Amniotic epithelial cell (primary cell): ENCODE data around the gene CES1.
"Not testable (repeated sequence)": the region's sequence is repeated elsewhere in the genome, so short reads cannot be mapped to it uniquely, and the experiment has no call there.

Source experiments
- DNase-seq: peaks from one replicate; pipeline ENCODE4 v3.0.0-alpha.2; 2010; ENCODE audit warnings: low read depth

CES1 gene

GRCh38 chr16:55832773-55833691, at the start of gene CES1:
CES1 (minus strand) TSS chr16:55833096; CDS start chr16:55833055, 41 bp downstream.
- DNase-seq = no peak

DNA sequence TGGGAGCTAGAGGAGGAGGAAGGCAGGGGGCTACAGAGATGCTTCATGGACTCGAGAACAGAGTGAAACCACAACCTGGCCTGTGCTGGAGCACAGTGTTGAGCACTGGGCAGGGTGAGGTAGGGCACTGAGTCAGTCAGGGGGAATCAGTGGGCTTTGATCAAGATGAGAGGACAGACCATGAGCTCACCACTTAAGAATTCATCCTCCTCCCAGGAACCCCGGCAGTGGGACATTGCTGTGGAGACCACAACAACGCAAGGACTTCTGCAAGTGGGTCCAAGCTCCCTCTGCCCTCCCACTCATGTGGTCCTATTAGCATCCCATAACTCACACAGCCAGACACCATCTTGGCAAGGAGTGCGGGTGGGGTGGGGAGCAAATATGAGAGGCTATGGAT, 44.0 kb upstream of the CES1 start:
- DNase-seq = no peak

- DNase-seq = no peak
These were observed 42.4 kb upstream of the CES1 start, which contains the start of gene CES5A for GRCh38 chr16:55875273-55875672. CES5A (minus strand) TSS chr16:55875373; CDS start chr16:55875221, 152 bp downstream.

GRCh38 chr16:55873122-55873521, 40.2 kb upstream of the CES1 start:
- DNase-seq = no peak

- no peak for DNase-seq
These were observed 39.2 kb upstream of the CES1 start for GRCh38 chr16:55872130-55872529.

DNA sequence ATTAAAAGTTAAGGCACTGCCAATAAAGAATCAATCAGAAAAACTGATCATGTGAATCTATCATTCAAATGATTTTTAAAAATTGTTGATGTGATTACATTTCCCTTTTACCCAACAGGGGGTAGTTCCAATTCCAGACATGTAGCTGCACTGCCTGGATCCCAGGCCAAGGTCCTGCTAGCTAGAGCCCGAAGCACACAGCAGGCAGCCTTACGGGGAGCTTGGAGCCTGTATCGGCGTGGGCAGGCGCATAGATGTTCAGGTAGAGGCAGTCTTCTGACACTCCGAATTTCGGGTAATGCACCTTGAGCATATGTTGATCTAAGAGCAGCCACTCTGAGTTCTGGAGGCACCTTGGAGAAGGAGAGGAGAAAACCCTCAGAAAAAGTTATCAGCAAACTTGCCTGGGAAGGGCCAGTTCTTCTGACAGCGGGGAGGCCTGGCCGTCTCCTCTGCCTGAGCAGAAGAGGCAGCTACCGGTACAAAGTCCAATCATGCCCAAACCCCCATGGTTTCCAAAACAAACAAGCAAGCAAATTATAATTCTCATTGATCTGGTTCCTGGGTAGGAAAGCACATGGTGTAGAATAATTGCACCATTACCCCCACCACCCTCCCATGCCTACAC, 38.6 kb upstream of the CES1 start:
- no peak for DNase-seq

- no peak for DNase-seq
These were observed 36.1 kb upstream of the CES1 start for GRCh38 chr16:55868980-55869379.

- no peak for DNase-seq
These were observed 35.2 kb upstream of the CES1 start for GRCh38 chr16:55868137-55868536.

GRCh38 chr16:55861288-55861687, 28.4 kb upstream of the CES1 start:
- DNase-seq = no peak

DNA sequence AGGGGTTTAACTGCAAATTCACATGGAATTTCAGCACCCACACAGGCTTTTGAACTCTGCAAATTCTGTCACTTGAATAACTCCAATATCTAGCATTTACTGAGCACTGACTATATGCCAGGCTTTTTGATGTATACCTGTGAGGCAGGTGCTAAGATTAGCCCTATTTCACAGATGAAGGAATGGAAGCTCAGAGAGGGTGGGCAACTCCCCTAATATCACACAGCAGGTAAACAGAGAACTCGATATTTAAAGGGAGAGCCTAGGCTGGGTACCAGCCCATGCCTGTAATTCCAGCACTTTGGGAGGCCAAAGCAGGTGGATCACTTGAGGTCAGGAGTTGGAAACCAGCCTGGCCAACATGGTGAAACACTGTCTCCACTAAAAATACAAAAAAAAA, 24.8 kb upstream of the CES1 start:
- not testable (repeated sequence) for DNase-seq

GRCh38 chr16:55856950-55857349, 24.1 kb upstream of the CES1 start:
- DNase-seq = no peak

- DNase-seq = no peak
These were observed 20.2 kb upstream of the CES1 start for GRCh38 chr16:55853114-55853513.

GRCh38 chr16:55849536-55849935, 16.6 kb upstream of the CES1 start:
- DNase-seq = no peak

DNA sequence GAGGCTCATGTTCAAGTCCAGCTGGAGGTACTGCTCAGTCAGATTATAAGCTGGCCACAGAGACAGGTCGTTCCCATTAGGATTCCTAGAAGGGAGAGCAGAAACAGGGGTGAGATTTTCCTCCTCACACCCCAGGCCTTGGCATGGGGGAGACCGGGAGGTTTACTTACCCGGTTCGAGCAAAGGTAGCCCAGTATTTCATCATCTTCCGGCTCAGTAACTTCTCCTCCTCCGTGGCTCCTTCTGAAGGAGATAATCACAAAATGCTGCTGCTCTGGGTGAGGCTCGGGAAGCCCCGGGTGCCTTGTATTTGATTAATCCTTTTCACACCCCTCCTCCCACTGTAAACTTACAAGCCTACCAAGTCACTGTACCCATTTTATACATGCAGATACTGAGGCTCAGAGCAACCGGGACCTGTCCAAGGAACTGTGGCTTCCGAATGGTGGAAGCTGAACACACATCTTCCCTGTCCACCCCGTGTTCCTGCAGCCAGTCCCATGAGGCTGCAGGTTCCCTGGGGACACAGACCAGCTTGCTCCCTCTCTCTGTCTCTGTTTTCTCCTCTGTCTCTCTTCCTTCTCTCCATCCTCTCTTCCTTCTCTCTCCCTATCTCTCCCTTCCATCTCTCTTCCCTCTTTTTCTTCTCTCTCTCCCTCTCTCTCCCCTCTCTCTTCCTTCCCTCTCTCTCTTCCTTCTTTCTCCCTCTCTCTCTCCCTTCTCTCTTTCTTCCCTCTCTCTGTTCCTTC, 13.9 kb upstream of the CES1 start:
- no peak for DNase-seq

- no peak for DNase-seq
These were observed 10.2 kb upstream of the CES1 start for GRCh38 chr16:55843105-55843395.

DNA sequence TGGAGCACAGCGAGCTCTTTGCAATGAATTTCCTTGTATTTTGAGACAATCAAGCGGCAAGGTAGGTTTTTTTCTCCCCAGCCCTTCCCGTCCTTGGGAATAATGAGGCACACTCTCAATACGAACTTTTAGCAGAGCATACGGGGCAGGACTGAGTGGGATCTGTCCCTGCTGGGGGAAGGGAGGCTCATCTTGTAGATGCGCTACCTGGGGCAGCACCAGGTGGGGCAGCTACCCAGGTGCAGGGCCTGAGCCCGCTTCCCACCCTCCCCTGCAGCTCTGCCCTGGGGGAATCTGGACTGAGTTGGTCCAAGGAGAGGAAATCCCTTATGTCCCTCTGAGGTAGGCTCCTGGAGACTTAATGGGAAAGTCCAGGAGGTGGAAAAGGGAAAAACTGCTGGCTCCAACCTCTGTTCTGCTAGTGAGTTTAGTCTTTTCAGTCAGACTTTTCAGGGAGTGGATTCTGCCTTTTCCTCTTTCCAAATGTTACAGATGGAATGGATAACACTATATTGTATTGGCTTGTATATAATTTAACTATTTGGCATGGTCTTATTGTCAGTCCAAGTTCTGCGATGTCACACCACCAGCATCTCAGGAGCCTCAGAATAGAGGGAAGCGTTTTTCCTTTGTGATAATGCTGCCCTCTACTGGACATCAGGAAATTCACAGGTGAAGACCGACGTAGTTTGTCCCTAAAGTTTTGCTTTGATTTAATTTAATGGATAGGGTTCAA, 9.6 kb upstream of the CES1 start:
- DNase-seq = peak; percentile 12

- DNase-seq = no peak
These were observed 6.2 kb upstream of the CES1 start for GRCh38 chr16:55839115-55839514.

GRCh38 chr16:55836158-55836611, 3.3 kb upstream of the CES1 start:
- no peak for DNase-seq

DNA sequence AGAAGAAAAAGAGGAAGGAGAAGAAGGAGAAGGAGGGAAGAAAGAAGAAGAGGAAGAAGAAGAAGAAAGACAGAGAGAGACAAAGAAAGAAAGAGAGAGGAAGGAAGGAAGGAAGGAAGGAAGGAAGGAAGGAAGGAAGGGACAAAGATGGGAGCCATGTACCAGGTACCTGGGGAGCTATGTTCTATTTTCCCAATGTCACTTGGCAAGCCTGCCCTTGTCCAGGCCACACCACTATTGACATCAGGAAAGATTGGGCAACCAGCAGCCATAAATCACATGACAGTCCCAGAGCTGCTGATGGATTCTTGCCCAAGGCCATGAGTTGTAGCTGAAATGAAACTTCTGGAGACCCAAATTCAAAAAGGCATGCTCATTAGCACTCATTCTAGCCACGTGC, 2.7 kb upstream of the CES1 start:
- DNase-seq = no peak

GRCh38 chr16:55835173-55835572, 2.3 kb upstream of the CES1 start:
- DNase-seq = not testable (repeated sequence)

DNA sequence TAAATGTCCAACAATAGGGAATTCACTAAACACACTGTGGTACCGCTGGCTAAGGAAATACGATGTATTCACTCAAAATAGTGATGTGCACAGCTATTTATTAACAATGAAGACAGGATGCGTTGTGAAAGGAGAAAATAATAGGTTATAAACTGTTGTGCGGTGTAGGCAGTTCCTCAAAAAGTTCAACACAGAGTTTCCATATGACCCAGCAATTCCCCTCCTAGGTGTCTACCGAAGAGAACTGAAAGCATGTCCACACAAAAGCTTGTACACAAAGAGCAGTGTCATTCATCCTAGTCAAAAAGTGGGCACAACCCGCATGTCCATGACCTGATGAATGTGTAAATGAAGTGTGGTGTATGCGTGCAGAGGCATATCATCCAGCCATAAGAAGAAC, 1.2 kb upstream of the CES1 start:
- DNase-seq = no peak

DNA sequence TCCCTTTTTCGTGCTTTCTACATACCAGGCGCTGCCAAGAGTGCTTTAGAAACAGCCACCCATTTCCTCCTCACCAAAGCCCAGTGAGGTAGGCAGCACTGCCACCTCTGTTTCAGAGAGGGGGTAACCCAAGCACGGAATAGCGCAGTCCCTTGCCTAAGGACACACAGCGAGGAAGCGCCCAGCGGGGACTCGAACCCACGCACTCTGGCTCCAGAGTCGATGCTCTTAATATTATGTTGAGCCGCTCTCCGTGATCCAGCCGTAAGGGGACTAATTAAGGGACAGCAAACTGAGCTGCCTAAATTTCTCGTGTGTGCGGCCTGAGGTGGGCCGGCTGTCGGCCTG, 497 bp downstream of the CES1 start:
- DNase-seq = no peak
